Body of pancreas (tissue), 4 donors: ENCODE data around the gene SLC35F4. TPM values are rescaled to one million over a fixed set of nuclear protein-coding genes. Genes with fewer than 3 reads are reported as not detected.

Experiments used
- ATAC-seq: fragments of 150-250 bp; one replicate; pipeline ENCODE4 v1.9.1; 2016
- DNase-seq, 4 donors: peaks; one replicate each; pipeline ENCODE4 v3.0.0-alpha.2; 2019
- H3K27ac ChIP-seq, 4 donors: fragments of 200-600 bp; sonication (generic); 1 replicate in 3 of 4; 2 replicates in 1 of 4; pipeline versions ENCODE4 v1.5.1 to v1.6.1; 2016 to 2019; ENCODE audit warnings: mild to moderate bottlenecking in 1 of 4, mixed read lengths in 1 of 4, moderate library complexity in 1 of 4
- H3K27me3 ChIP-seq, 2 donors: fragments of 200-600 bp; sonication (generic); one replicate each; pipeline ENCODE4 v1.6.0; 2016; ENCODE audit warnings: mild to moderate bottlenecking in 1 of 2
- H3K36me3 ChIP-seq, 2 donors: fragments of 200-600 bp; sonication (generic); replicated peaks in 1 of 2; 2 replicates each; pipeline ENCODE4 v1.5.1; 2016; ENCODE audit warnings: low read depth in 2 of 2; ENCODE audit not compliant: insufficient read depth in 1 of 2
- H3K4me1 ChIP-seq: fragments of 200-600 bp; sonication (generic); one replicate; pipeline ENCODE4 v1.6.0; 2016
- H3K4me3 ChIP-seq, 2 donors: fragments of 200-600 bp; sonication (generic); 1 replicate in 1 of 2; 2 replicates in 1 of 2; pipeline ENCODE4 v1.5.1; 2016 to 2019
- H3K9me3 ChIP-seq, 3 donors: fragments of 200-600 bp; sonication (generic); 1 replicate in 2 of 3; 2 replicates in 1 of 3; pipeline ENCODE4 v1.5.1; 2016
- CTCF ChIP-seq, 7 experiments: fragments of 450-650 bp in 4 of 7; fragments of 200-600 bp in 3 of 7; sonication (generic) in 3 of 7; IDR thresholded peaks; one replicate each; pipeline ENCODE4 v1.5.1; 2016 to 2019; ENCODE audit warnings: antibody characterized with exemption in 7 of 7
- POLR2A ChIP-seq, 3 donors: fragments of 450-650 bp; IDR thresholded peaks; one replicate each; pipeline ENCODE4 v1.6.1; 2016; ENCODE audit warnings: antibody characterized with exemption in 3 of 3, mild to moderate bottlenecking in 2 of 3
- WGBS, 2 donors: methylation state at CpG; one replicate each; pipeline ENCODE4 v1.1.5; 2017; 5-methylcytosine and 5-hydroxymethylcytosine counted together
- intact Hi-C: fragments of 100-400 bp; cut with DNase I; formaldehyde crosslinking; loops from one replicate; pipeline ENCODE4 v1.15.1; 2023
- total RNA-seq, 2 donors: library from RNA; depleted of rRNA; stranded (reverse); fragments of >200 nt; gene quantifications; one replicate each; pipeline ENCODE4 v1.1.0, GENCODE V29; 2016

Gene SLC35F4
- total RNA-seq, 2 donors from 2014 or later, result not detected

GRCh38 chr14:57897144-57897748, 31.4 kb upstream of the SLC35F4 start:
- 44 to 60% methylated on average over 5 of the region's 5 CpGs for WGBS, 2 donors
- intact Hi-C loops, result no loop called here
- TF ChIP-seq POLR2A (IDR thresholded peaks at IDR 0.05) (no peak), CTCF (IDR thresholded peaks at IDR 0.05) (no peak)
- no peaks in the 10 kb centered on the region for H3K36me3 ChIP-seq
- H3K27me3 ChIP-seq, result no peaks in the 10 kb centered on the region
- H3K9me3 ChIP-seq, result no peaks in the 10 kb centered on the region
- H3K27ac ChIP-seq, result no peak overlapping the region
- no peak for ATAC-seq
- H3K4me1 ChIP-seq, result no peaks in the 10 kb centered on the region
- DNase-seq, result no peak
- H3K4me3 ChIP-seq, result no peak overlapping the region

GRCh38 chr14:57889245-57889644, 23.4 kb upstream of the SLC35F4 start:
- intact Hi-C loops, result no loop called here
- H3K27ac ChIP-seq, result no peak overlapping the region
- ATAC-seq (peak; percentile 24), DNase-seq (peak in 3 of 4 donors; percentile 29 to 66 (median 53))
- no peaks in the 10 kb centered on the region for H3K4me1 ChIP-seq
- no peaks in the 10 kb centered on the region for H3K36me3 ChIP-seq
- H3K4me3 ChIP-seq, result no peak overlapping the region
- TF ChIP-seq POLR2A (IDR thresholded peaks at IDR 0.05) (no peak), CTCF (IDR thresholded peaks at IDR 0.05) (no peak)
- no peaks in the 10 kb centered on the region for H3K9me3 ChIP-seq
- H3K27me3 ChIP-seq, result no peaks in the 10 kb centered on the region
- 53 to 62% methylated on average over 3 to 4 of the region's 4 CpGs for WGBS, 2 donors

GRCh38 chr14:57884175-57884574, 18.3 kb upstream of the SLC35F4 start:
- ATAC-seq (no peak), DNase-seq (no peak)
- TF ChIP-seq CTCF (IDR thresholded peaks at IDR 0.05), result peak in 2 of 7 experiments; percentile 4 to 12
- no peak for TF ChIP-seq POLR2A (IDR thresholded peaks at IDR 0.05)
- H3K27me3 ChIP-seq, result no peaks in the 10 kb centered on the region
- no peaks in the 10 kb centered on the region for H3K36me3 ChIP-seq
- no peak overlapping the region for H3K27ac ChIP-seq
- intact Hi-C loops, result no loop called here
- H3K4me3 ChIP-seq, result no peak overlapping the region
- WGBS, 2 donors, result 38 to 42% methylated on average over 3 of the region's 3 CpGs
- H3K9me3 ChIP-seq, result no peaks in the 10 kb centered on the region
- H3K4me1 ChIP-seq, result no peaks in the 10 kb centered on the region

GRCh38 chr14:57883061-57883460, 17.2 kb upstream of the SLC35F4 start:
- 55 to 71% methylated on average over 7 of the region's 7 CpGs for WGBS, 2 donors
- DNase-seq, result no peak
- no peak overlapping the region for H3K4me3 ChIP-seq
- no peak for ATAC-seq
- no peaks in the 10 kb centered on the region for H3K27me3 ChIP-seq
- TF ChIP-seq POLR2A (IDR thresholded peaks at IDR 0.05), result no peak
- TF ChIP-seq CTCF (IDR thresholded peaks at IDR 0.05), result no peak
- intact Hi-C loops, result no loop called here
- H3K27ac ChIP-seq, result no peak overlapping the region
- no peaks in the 10 kb centered on the region for H3K9me3 ChIP-seq
- no peaks in the 10 kb centered on the region for H3K36me3 ChIP-seq
- no peaks in the 10 kb centered on the region for H3K4me1 ChIP-seq

- TF ChIP-seq CTCF (IDR thresholded peaks at IDR 0.05) (no peak), POLR2A (IDR thresholded peaks at IDR 0.05) (no peak)
- ATAC-seq, result no peak
- no peak for DNase-seq
- intact Hi-C loops, result no loop called here
- H3K4me3 ChIP-seq, result no peak overlapping the region
- 42 to 61% methylated on average over 2 of the region's 2 CpGs for WGBS, 2 donors
- no peak overlapping the region for H3K27ac ChIP-seq
- no peaks in the 10 kb centered on the region for H3K36me3 ChIP-seq
- no peaks in the 10 kb centered on the region for H3K9me3 ChIP-seq
- no peaks in the 10 kb centered on the region for H3K27me3 ChIP-seq
- H3K4me1 ChIP-seq, result no peaks in the 10 kb centered on the region
Observed at GRCh38 chr14:57879516-57879915, 13.6 kb upstream of the SLC35F4 start.
